Measurements from ENCODE around the gene CHKA. TPM values are rescaled to one million over a fixed set of nuclear protein-coding genes. Genes with fewer than 3 reads are reported as not detected.

CHKA gene
- polyA plus RNA-seq, 2 donors, result 3.7 to 7.3 TPM

GRCh38 chr11:68137833-68138232 is 16.6 kb upstream of the CHKA start:
- H3K36me3 ChIP-seq (ENCODE audit: control insufficient read depth in 2 of 2, insufficient read depth in 2 of 2, low read length in 1 of 2), result no peaks in the 10 kb centered on the region
- WGBS, 2 donors, result 41 to 42% methylated on average over 5 of the region's 5 CpGs
- H3K9me3 ChIP-seq (ENCODE audit: control insufficient read depth in 2 of 2, insufficient read depth in 1 of 2, low read depth in 1 of 2, low read length in 1 of 2), result no peaks in the 10 kb centered on the region
- no peaks in the 10 kb centered on the region for H3K27me3 ChIP-seq (ENCODE audit: control insufficient read depth in 1 of 2, insufficient read depth in 2 of 2, low read length in 2 of 2)
- peaks cover 4 to 16% of the 10 kb centered on the region in 2 donors for H3K4me1 ChIP-seq (ENCODE audit: control insufficient read depth in 2 of 2, insufficient read depth in 2 of 2, low read length in 1 of 2)
- H3K4me3 ChIP-seq (ENCODE audit: low read depth in 1 of 2, low read length in 2 of 2), result no peak overlapping the region
- no peak overlapping the region for H3K27ac ChIP-seq (ENCODE audit: low read depth in 2 of 2, low read length in 1 of 2)

GRCh38 chr11:68136866-68137265 is 15.7 kb upstream of the CHKA start:
- H3K4me1 ChIP-seq (ENCODE audit: control insufficient read depth in 2 of 2, insufficient read depth in 2 of 2, low read length in 1 of 2), result peaks cover 0 to 9% of the 10 kb centered on the region in 2 donors
- H3K9me3 ChIP-seq (ENCODE audit: control insufficient read depth in 2 of 2, insufficient read depth in 1 of 2, low read depth in 1 of 2, low read length in 1 of 2), result no peaks in the 10 kb centered on the region
- H3K4me3 ChIP-seq (ENCODE audit: low read depth in 1 of 2, low read length in 2 of 2), result no peak overlapping the region
- no peaks in the 10 kb centered on the region for H3K27me3 ChIP-seq (ENCODE audit: control insufficient read depth in 1 of 2, insufficient read depth in 2 of 2, low read length in 2 of 2)
- 80 to 86% methylated on average over 8 of the region's 8 CpGs for WGBS, 2 donors
- no peak overlapping the region for H3K27ac ChIP-seq (ENCODE audit: low read depth in 2 of 2, low read length in 1 of 2)
- H3K36me3 ChIP-seq (ENCODE audit: control insufficient read depth in 2 of 2, insufficient read depth in 2 of 2, low read length in 1 of 2), result no peaks in the 10 kb centered on the region

- 65 to 88% methylated on average over 3 of the region's 3 CpGs for WGBS, 2 donors
- no peaks in the 10 kb centered on the region for H3K4me1 ChIP-seq (ENCODE audit: control insufficient read depth in 2 of 2, insufficient read depth in 2 of 2, low read length in 1 of 2)
- no peaks in the 10 kb centered on the region for H3K9me3 ChIP-seq (ENCODE audit: control insufficient read depth in 2 of 2, insufficient read depth in 1 of 2, low read depth in 1 of 2, low read length in 1 of 2)
- H3K36me3 ChIP-seq (ENCODE audit: control insufficient read depth in 2 of 2, insufficient read depth in 2 of 2, low read length in 1 of 2), result no peaks in the 10 kb centered on the region
- no peak overlapping the region for H3K4me3 ChIP-seq (ENCODE audit: low read depth in 1 of 2, low read length in 2 of 2)
- no peaks in the 10 kb centered on the region for H3K27me3 ChIP-seq (ENCODE audit: control insufficient read depth in 1 of 2, insufficient read depth in 2 of 2, low read length in 2 of 2)
- no peak overlapping the region for H3K27ac ChIP-seq (ENCODE audit: low read depth in 2 of 2, low read length in 1 of 2)
These were observed 14.0 kb upstream of the CHKA start for GRCh38 chr11:68135161-68135560.

- Histone ChIP-seq H3K27ac (ENCODE audit: low read depth in 2 of 2, low read length in 1 of 2) (no peak overlapping the region), H3K9me3 (ENCODE audit: control insufficient read depth in 2 of 2, insufficient read depth in 1 of 2, low read depth in 1 of 2, low read length in 1 of 2) (no peaks in the 10 kb centered on the region), H3K4me3 (ENCODE audit: low read depth in 1 of 2, low read length in 2 of 2) (no peak overlapping the region), H3K4me1 (ENCODE audit: control insufficient read depth in 2 of 2, insufficient read depth in 2 of 2, low read length in 1 of 2) (no peaks in the 10 kb centered on the region), H3K27me3 (ENCODE audit: control insufficient read depth in 1 of 2, insufficient read depth in 2 of 2, low read length in 2 of 2) (no peaks in the 10 kb centered on the region), H3K36me3 (ENCODE audit: control insufficient read depth in 2 of 2, insufficient read depth in 2 of 2, low read length in 1 of 2) (no peaks in the 10 kb centered on the region)
- 76 to 88% methylated on average over 2 of the region's 2 CpGs for WGBS, 2 donors
These were observed 12.6 kb upstream of the CHKA start for GRCh38 chr11:68133761-68134160.

GRCh38 chr11:68130121-68130520 is 8.9 kb upstream of the CHKA start:
- H3K9me3 ChIP-seq (ENCODE audit: control insufficient read depth in 2 of 2, insufficient read depth in 1 of 2, low read depth in 1 of 2, low read length in 1 of 2), result no peaks in the 10 kb centered on the region
- peaks cover 4 to 5% of the 10 kb centered on the region in 2 donors for H3K4me1 ChIP-seq (ENCODE audit: control insufficient read depth in 2 of 2, insufficient read depth in 2 of 2, low read length in 1 of 2)
- no peaks in the 10 kb centered on the region for H3K27me3 ChIP-seq (ENCODE audit: control insufficient read depth in 1 of 2, insufficient read depth in 2 of 2, low read length in 2 of 2)
- no peaks in the 10 kb centered on the region for H3K36me3 ChIP-seq (ENCODE audit: control insufficient read depth in 2 of 2, insufficient read depth in 2 of 2, low read length in 1 of 2)
- H3K4me3 ChIP-seq (ENCODE audit: low read depth in 1 of 2, low read length in 2 of 2), result no peak overlapping the region
- H3K27ac ChIP-seq (ENCODE audit: low read depth in 2 of 2, low read length in 1 of 2), result no peak overlapping the region
- 69 to 83% methylated on average over 1 of the region's 1 CpG for WGBS, 2 donors

- Histone ChIP-seq H3K4me1 (ENCODE audit: control insufficient read depth in 2 of 2, insufficient read depth in 2 of 2, low read length in 1 of 2) (peaks cover 4 to 5% of the 10 kb centered on the region in 2 donors), H3K27me3 (ENCODE audit: control insufficient read depth in 1 of 2, insufficient read depth in 2 of 2, low read length in 2 of 2) (no peaks in the 10 kb centered on the region), H3K36me3 (ENCODE audit: control insufficient read depth in 2 of 2, insufficient read depth in 2 of 2, low read length in 1 of 2) (no peaks in the 10 kb centered on the region), H3K9me3 (ENCODE audit: control insufficient read depth in 2 of 2, insufficient read depth in 1 of 2, low read depth in 1 of 2, low read length in 1 of 2) (no peaks in the 10 kb centered on the region), H3K4me3 (ENCODE audit: low read depth in 1 of 2, low read length in 2 of 2) (peak overlapping the region; percentile 12 to 39), H3K27ac (ENCODE audit: low read depth in 2 of 2, low read length in 1 of 2) (peak overlapping the region in 1 of 2 donors; percentile 35)
- 20 to 26% methylated on average over 15 of the region's 15 CpGs for WGBS, 2 donors
These were observed 7.6 kb upstream of the CHKA start for GRCh38 chr11:68128682-68129327.

- Histone ChIP-seq H3K4me1 (ENCODE audit: control insufficient read depth in 2 of 2, insufficient read depth in 2 of 2, low read length in 1 of 2) (peaks cover 4 to 5% of the 10 kb centered on the region in 2 donors), H3K9me3 (ENCODE audit: control insufficient read depth in 2 of 2, insufficient read depth in 1 of 2, low read depth in 1 of 2, low read length in 1 of 2) (no peaks in the 10 kb centered on the region), H3K4me3 (ENCODE audit: low read depth in 1 of 2, low read length in 2 of 2) (peak overlapping the region; percentile 12 to 39), H3K27ac (ENCODE audit: low read depth in 2 of 2, low read length in 1 of 2) (peak overlapping the region; percentile 34 to 51), H3K36me3 (ENCODE audit: control insufficient read depth in 2 of 2, insufficient read depth in 2 of 2, low read length in 1 of 2) (no peaks in the 10 kb centered on the region), H3K27me3 (ENCODE audit: control insufficient read depth in 1 of 2, insufficient read depth in 2 of 2, low read length in 2 of 2) (no peaks in the 10 kb centered on the region)
- WGBS, 2 donors, result 14 to 15% methylated on average over 44 to 48 of the region's 48 CpGs
These were observed 6.8 kb upstream of the CHKA start for GRCh38 chr11:68127714-68128681.

- Histone ChIP-seq H3K36me3 (ENCODE audit: control insufficient read depth in 2 of 2, insufficient read depth in 2 of 2, low read length in 1 of 2) (no peaks in the 10 kb centered on the region), H3K9me3 (ENCODE audit: control insufficient read depth in 2 of 2, insufficient read depth in 1 of 2, low read depth in 1 of 2, low read length in 1 of 2) (no peaks in the 10 kb centered on the region), H3K4me3 (ENCODE audit: low read depth in 1 of 2, low read length in 2 of 2) (no peak overlapping the region), H3K27me3 (ENCODE audit: control insufficient read depth in 1 of 2, insufficient read depth in 2 of 2, low read length in 2 of 2) (no peaks in the 10 kb centered on the region), H3K4me1 (ENCODE audit: control insufficient read depth in 2 of 2, insufficient read depth in 2 of 2, low read length in 1 of 2) (peaks cover 4 to 12% of the 10 kb centered on the region in 2 donors), H3K27ac (ENCODE audit: low read depth in 2 of 2, low read length in 1 of 2) (no peak overlapping the region)
- WGBS, 2 donors, result 75 to 78% methylated on average over 4 of the region's 4 CpGs
These were observed 4.0 kb upstream of the CHKA start for GRCh38 chr11:68125164-68125563.

GRCh38 chr11:68122936-68123539 is 1.9 kb upstream of the CHKA start:
- Histone ChIP-seq H3K4me3 (ENCODE audit: low read depth in 1 of 2, low read length in 2 of 2) (no peak overlapping the region), H3K9me3 (ENCODE audit: control insufficient read depth in 2 of 2, insufficient read depth in 1 of 2, low read depth in 1 of 2, low read length in 1 of 2) (no peaks in the 10 kb centered on the region), H3K4me1 (ENCODE audit: control insufficient read depth in 2 of 2, insufficient read depth in 2 of 2, low read length in 1 of 2) (peaks cover 0 to 12% of the 10 kb centered on the region in 2 donors), H3K27ac (ENCODE audit: low read depth in 2 of 2, low read length in 1 of 2) (no peak overlapping the region), H3K36me3 (ENCODE audit: control insufficient read depth in 2 of 2, insufficient read depth in 2 of 2, low read length in 1 of 2) (no peaks in the 10 kb centered on the region), H3K27me3 (ENCODE audit: control insufficient read depth in 1 of 2, insufficient read depth in 2 of 2, low read length in 2 of 2) (no peaks in the 10 kb centered on the region)
- WGBS, 2 donors, result 84 to 92% methylated on average over 9 of the region's 9 CpGs
